ENCODE data around the gene FOXP2. TPM values are rescaled to one million over a fixed set of nuclear protein-coding genes. Genes with fewer than 3 reads are reported as not detected.

The FOXP2 gene
- total and polyA plus RNA-seq, 10 of the 15 experiments (the other 5 are each of a cell fraction or from before 2014, with no cell fraction given): 0.99 to 2.5 (median 1.8) TPM

- no peak for FAIRE-seq
- H3K79me2 ChIP-seq (ENCODE audit: control insufficient read depth, insufficient read depth, low read length): no peaks in the 10 kb centered on the region
- H3K27me3 ChIP-seq (replicated peaks in 1 of 2; ENCODE audit: control insufficient read depth in 2 of 2, insufficient read depth in 2 of 2, low read length in 1 of 2): no peaks in the 10 kb centered on the region
- no peak overlapping the region for H3K4me2 ChIP-seq (ENCODE audit: control insufficient read depth, insufficient read depth)
- no peaks in the 10 kb centered on the region for H3K4me1 ChIP-seq (ENCODE audit: control insufficient read depth, insufficient read depth, low read length)
- no peak for DNase-seq (ENCODE audit: low read depth, low spot score)
- H3K9me3 ChIP-seq (replicated peaks; ENCODE audit: control insufficient read depth, insufficient read depth, low read length): no peaks in the 10 kb centered on the region
- ChIA-PET RAD21 (ENCODE audit: unreplicated experiment) (no interaction called here), POLR2A (interaction anchor here (0.9 kb wide), 1 partner anchor 16 kb away, joined by 3 read pairs; no protein-coding TSS in a partner anchor), CTCF (no interaction called here), SMC1A (ENCODE audit: uncharacterized antibody, unreplicated experiment) (interaction anchor here (1.0 to 3.2 kb wide), 6 partner anchors 9 to 102 kb away, joined by 3 to 9 read pairs (median 4); no protein-coding TSS in a partner anchor)
- in situ Hi-C loops (cut with MboI) (loop anchor here (25.0 kb wide), 1 partner anchor 619 kb away; no protein-coding TSS in a partner anchor), intact Hi-C loops (cut with micrococcal nuclease; ENCODE audit: unreplicated experiment) (no loop called here)
- no peaks in the 10 kb centered on the region for H3K36me3 ChIP-seq (ENCODE audit: control insufficient read depth in 2 of 2, insufficient read depth in 2 of 2, low read length in 1 of 2)
- no peak overlapping the region for H2AFZ ChIP-seq (ENCODE audit: control insufficient read depth, low read depth, low read length)
- no peak overlapping the region for H3K4me3 ChIP-seq
- H3K9ac ChIP-seq (ENCODE audit: control insufficient read depth, insufficient read depth, low read length): no peak overlapping the region
- H3K27ac ChIP-seq (ENCODE audit: control insufficient read depth, insufficient read depth): no peak overlapping the region
- ATAC-seq: no peak
- WGBS (ENCODE audit: insufficient coverage, insufficient replicate concordance, low lambda C conversion rate, missing lambda C conversion rate): 14% methylated on average over 3 of the region's 3 CpGs
- no peaks in the 10 kb centered on the region for H4K20me1 ChIP-seq (ENCODE audit: control insufficient read depth, insufficient read depth)
- TF ChIP-seq CEBPZ (IDR thresholded peaks at IDR 0.05; ENCODE audit: low read depth, low read length) (no peak), SRF (IDR thresholded peaks at IDR 0.05; ENCODE audit: low read depth in 2 of 2, low read length in 2 of 2) (no peak), CBFB (IDR thresholded peaks at IDR 0.05; ENCODE audit: low read depth) (no peak), RAD51 (IDR thresholded peaks at IDR 0.05) (no peak), ZNF24 (IDR thresholded peaks at IDR 0.05) (no peak), FOXK2 (IDR thresholded peaks at IDR 0.05) (no peak), SREBF1 (IDR thresholded peaks at IDR 0.05; ENCODE audit: low read length) (no peak), IKZF2 (IDR thresholded peaks at IDR 0.05) (no peak), EZH2 (IDR thresholded peaks at IDR 0.05; ENCODE audit: borderline replicate concordance, control insufficient read depth, low read depth, low read length) (no peak), GATAD2B (conservative IDR thresholded peaks at IDR 0.05; ENCODE audit: low read depth) (no peak), ZBED1 (IDR thresholded peaks at IDR 0.05; ENCODE audit: borderline replicate concordance) (no peak), E4F1 (IDR thresholded peaks at IDR 0.05; ENCODE audit: borderline replicate concordance, partially characterized antibody) (no peak)
- TF ChIP-seq, protein P1, sequence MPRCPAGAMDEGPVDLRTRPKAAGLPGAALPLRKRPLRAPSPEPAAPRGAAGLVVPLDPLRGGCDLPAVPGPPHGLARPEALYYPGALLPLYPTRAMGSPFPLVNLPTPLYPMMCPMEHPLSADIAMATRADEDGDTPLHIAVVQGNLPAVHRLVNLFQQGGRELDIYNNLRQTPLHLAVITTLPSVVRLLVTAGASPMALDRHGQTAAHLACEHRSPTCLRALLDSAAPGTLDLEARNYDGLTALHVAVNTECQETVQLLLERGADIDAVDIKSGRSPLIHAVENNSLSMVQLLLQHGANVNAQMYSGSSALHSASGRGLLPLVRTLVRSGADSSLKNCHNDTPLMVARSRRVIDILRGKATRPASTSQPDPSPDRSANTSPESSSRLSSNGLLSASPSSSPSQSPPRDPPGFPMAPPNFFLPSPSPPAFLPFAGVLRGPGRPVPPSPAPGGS (IDR thresholded peaks at IDR 0.05; ENCODE audit: borderline replicate concordance, insufficient read depth, low read depth, low read length, poor library complexity, severe bottlenecking): no peak
- no TSS peak for BruUV-seq (replicated peaks)
Observed at GRCh38 chr7:114656466-114656865, 241.9 kb downstream of the FOXP2 start.

All from GM12878 (cell line).